NT2/D1 (cell line): ENCODE results near the gene SRPK1.

ENCODE experiments used
- DNase-seq: peaks from one replicate; pipeline ENCODE4 v3.0.0-alpha.2; 2011; ENCODE audit warnings: low read depth, low spot score
- H3K27me3 ChIP-seq: 2 replicates; pipeline ENCODE4 v1.6.0; 2011; ENCODE audit warnings: mild to moderate bottlenecking; ENCODE audit not compliant: insufficient read length, insufficient read depth
- H3K36me3 ChIP-seq: 2 replicates; pipeline ENCODE4 v1.6.1; 2011; ENCODE audit warnings: mild to moderate bottlenecking, low read length, mixed read lengths; ENCODE audit not compliant: insufficient read depth, insufficient read length
- H3K4me1 ChIP-seq: 2 replicates; pipeline ENCODE4 v1.5.1; 2011; ENCODE audit not compliant: insufficient read depth, insufficient read length
- H3K4me3 ChIP-seq: 2 replicates; pipeline ENCODE4 v1.5.1; 2011; ENCODE audit warnings: low read depth; ENCODE audit not compliant: insufficient read length
- H3K9ac ChIP-seq: 2 replicates; pipeline ENCODE4 v1.6.0; 2011; ENCODE audit warnings: low read depth; ENCODE audit not compliant: insufficient read length
- H3K9me3 ChIP-seq: 2 replicates; pipeline ENCODE4 v1.5.1; 2011; ENCODE audit warnings: mild to moderate bottlenecking, low read length; ENCODE audit not compliant: insufficient read depth
- SUZ12 ChIP-seq: IDR thresholded peaks from 2 replicates; pipeline ENCODE4 v1.6.1; 2011; ENCODE audit not compliant: insufficient read length, insufficient read depth; ENCODE audit errors: extremely low read depth
- YY1 ChIP-seq: IDR thresholded peaks from 2 replicates; pipeline ENCODE4 v1.6.1; 2011; ENCODE audit not compliant: insufficient read length, insufficient read depth
- ZNF274 ChIP-seq: IDR thresholded peaks from 2 replicates; pipeline ENCODE4 v1.6.1; 2011; ENCODE audit warnings: mild to moderate bottlenecking, low read depth, low read length

The SRPK1 gene

DNA sequence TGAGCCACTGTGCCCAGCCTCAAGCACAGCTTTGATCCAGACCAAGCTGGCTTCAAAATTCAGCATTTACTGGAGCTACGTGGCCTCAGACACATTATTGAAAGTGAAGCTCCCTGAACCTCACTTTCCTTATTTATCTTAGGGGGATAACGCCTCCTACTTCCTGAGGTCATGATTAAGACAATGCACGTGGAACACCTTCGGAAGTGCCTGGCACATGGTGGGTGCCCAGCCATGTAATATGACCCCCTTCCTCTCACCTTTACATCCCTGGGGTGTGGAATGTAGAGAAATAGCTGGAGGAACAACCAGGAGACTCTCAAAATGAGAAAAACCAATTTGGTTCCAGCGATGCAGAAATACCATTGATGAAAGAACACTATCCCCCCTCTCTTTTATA, 122.2 kb downstream of the SRPK1 start:
- H3K9ac ChIP-seq, result no peak overlapping the region
- H3K36me3 ChIP-seq, result no peaks in the 10 kb centered on the region

GRCh38 chr6:35797837-35798526, 122.9 kb downstream of the SRPK1 start:
- no peak overlapping the region for H3K9ac ChIP-seq
- no peaks in the 10 kb centered on the region for H3K9me3 ChIP-seq
- no peak for DNase-seq
- H3K27me3 ChIP-seq, result no peaks in the 10 kb centered on the region
- TF ChIP-seq ZNF274, result no peak
- no peak for TF ChIP-seq YY1
- no peak for TF ChIP-seq SUZ12
- H3K4me3 ChIP-seq, result no peak overlapping the region
- peaks cover 4% of the 10 kb centered on the region for H3K4me1 ChIP-seq
- H3K36me3 ChIP-seq, result no peaks in the 10 kb centered on the region

More for the DNA sequence above, 122.2 kb downstream of the SRPK1 start:
- Histone ChIP-seq H3K4me3 (no peak overlapping the region), H3K27me3 (no peaks in the 10 kb centered on the region), H3K9me3 (no peaks in the 10 kb centered on the region), H3K4me1 (peaks cover 4% of the 10 kb centered on the region)
- no peak for DNase-seq
- TF ChIP-seq ZNF274, result no peak
- TF ChIP-seq SUZ12, result no peak
- no peak for TF ChIP-seq YY1

GRCh38 chr6:35796236-35796635, 124.7 kb downstream of the SRPK1 start:
- no peaks in the 10 kb centered on the region for H3K9me3 ChIP-seq
- H3K27me3 ChIP-seq, result no peaks in the 10 kb centered on the region
- no peak overlapping the region for H3K9ac ChIP-seq
- no peak for TF ChIP-seq YY1
- H3K36me3 ChIP-seq, result no peaks in the 10 kb centered on the region
- H3K4me1 ChIP-seq, result peaks cover 4% of the 10 kb centered on the region
- DNase-seq, result no peak
- H3K4me3 ChIP-seq, result no peak overlapping the region

DNA sequence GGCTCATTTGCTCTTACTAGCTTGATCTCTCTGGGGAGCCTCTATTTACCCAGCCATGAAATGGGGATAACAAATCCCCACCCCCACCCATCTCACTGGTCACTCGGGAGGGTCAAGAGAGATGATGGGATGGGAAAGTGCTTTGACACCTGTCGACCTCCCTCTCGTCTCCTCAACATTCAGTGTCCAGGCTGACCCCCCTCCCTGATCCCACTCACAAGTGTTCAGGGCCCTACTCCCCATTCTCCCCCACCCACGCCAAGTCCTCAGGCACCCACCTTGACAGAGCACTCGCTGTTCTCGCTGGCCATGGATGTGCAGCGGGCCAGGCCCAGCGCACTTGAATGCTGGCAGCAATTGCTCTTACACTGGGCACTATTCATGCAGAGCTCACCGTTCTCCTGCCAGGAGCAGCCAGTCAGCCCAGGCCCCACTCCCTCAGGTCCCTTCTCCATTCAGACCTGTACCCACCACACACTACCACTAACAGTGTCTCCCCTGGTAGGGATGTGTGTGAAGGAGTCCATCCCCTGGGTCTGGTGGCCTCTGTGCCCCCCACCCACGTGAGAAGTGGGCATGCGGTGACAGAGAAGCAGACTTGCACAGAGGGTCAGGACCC, 125.3 kb downstream of the SRPK1 start:
- Histone ChIP-seq H3K9me3 (no peaks in the 10 kb centered on the region), H3K36me3 (no peaks in the 10 kb centered on the region), H3K4me1 (peaks cover 4% of the 10 kb centered on the region), H3K27me3 (no peaks in the 10 kb centered on the region), H3K9ac (no peak overlapping the region), H3K4me3 (no peak overlapping the region)
- TF ChIP-seq SUZ12 (no peak), YY1 (no peak), ZNF274 (no peak)
- no peak for DNase-seq

DNA sequence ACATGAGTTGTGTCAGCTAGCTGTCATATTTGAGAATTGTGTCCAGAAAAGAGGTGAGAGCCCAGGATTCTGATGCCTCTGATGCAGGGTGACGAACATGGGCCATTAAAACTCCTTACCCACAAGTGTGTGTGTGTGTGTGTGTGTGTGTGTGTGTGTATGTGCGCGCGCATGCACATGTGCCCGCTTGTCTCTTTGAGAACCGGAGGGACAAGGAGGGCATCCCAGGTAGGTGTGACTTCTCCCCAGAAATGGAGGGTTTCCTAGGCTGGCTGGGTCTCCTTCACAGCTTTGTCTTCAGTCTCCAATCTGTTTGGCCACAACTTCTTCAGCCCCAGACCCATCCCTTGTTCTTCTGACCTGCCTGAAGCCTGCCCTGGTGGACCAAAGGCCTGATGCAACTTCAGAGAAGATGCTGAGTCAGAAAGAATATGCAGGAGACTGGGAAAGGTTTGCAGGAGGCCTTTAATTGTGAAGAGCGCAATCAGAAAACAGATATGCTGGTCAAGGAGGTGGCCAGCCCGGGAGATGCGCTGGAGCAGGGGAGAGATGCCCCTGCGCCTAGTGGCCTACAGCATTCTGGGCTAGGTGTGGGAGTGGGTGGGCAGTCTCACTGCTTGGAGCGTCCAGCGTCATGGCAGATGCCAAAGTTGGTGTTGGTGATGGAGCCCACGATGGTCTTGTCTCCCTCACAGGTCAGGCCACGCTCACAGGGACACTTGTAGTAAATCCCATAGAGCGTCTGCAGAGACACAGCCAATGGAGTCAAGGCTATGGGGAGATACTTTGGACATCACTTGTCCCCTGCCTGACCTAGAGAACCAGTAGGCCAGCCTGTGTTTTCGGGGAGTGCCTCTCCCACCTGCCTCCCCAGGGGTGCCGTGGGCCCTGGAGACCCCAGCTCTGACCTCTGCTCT, 126.1 kb downstream of the SRPK1 start:
- Histone ChIP-seq H3K4me1 (peaks cover 4% of the 10 kb centered on the region), H3K4me3 (no peak overlapping the region), H3K36me3 (no peaks in the 10 kb centered on the region), H3K9me3 (no peaks in the 10 kb centered on the region), H3K9ac (no peak overlapping the region), H3K27me3 (no peaks in the 10 kb centered on the region)
- TF ChIP-seq YY1 (no peak), ZNF274 (no peak), SUZ12 (no peak)
- DNase-seq, result no peak

GRCh38 chr6:35790683-35791082, 130.2 kb downstream of the SRPK1 start:
- no peak overlapping the region for H3K4me3 ChIP-seq
- H3K27me3 ChIP-seq, result no peaks in the 10 kb centered on the region
- no peak for TF ChIP-seq SUZ12
- no peak for TF ChIP-seq YY1
- TF ChIP-seq ZNF274, result no peak
- DNase-seq, result no peak
- H3K9me3 ChIP-seq, result no peaks in the 10 kb centered on the region
- no peaks in the 10 kb centered on the region for H3K36me3 ChIP-seq
- no peaks in the 10 kb centered on the region for H3K4me1 ChIP-seq
- H3K9ac ChIP-seq, result no peak overlapping the region

DNA sequence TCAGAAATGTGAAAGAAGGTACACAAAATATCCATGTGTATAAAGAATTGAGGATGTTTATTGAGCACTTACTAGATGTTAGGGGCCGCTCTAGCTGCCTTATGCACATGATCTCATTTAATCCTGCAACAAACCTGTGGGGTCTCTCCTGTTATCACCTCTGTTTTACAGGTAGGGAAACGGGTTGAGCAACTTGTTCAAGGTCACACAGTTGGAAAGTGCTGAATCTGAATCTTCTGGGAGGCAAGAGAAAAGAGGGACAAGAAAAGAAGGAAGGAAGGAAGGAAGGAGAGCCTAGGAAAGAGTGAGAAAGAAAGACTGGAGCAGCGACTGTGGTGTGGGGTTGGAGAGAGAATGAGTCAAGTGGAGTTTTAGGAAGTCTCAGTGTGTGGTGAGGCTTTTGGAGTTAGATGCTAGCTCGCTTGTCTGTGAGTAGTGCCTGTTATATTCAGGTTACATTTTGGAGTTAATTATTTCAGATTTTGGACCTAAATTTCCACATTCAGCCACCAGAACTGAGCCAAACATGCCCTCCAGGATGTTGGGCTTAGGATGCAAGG, 132.4 kb downstream of the SRPK1 start:
- H3K9ac ChIP-seq, result no peak overlapping the region
- no peaks in the 10 kb centered on the region for H3K36me3 ChIP-seq
- H3K9me3 ChIP-seq, result no peaks in the 10 kb centered on the region
- no peaks in the 10 kb centered on the region for H3K27me3 ChIP-seq
- H3K4me1 ChIP-seq, result no peaks in the 10 kb centered on the region
- no peak for DNase-seq
- no peak overlapping the region for H3K4me3 ChIP-seq
- TF ChIP-seq SUZ12, result no peak
- no peak for TF ChIP-seq YY1
- no peak for TF ChIP-seq ZNF274
